ENCODE data around the gene ACADM. TPM values are rescaled to one million over a fixed set of nuclear protein-coding genes. Genes with fewer than 3 reads are reported as not detected.

The ACADM gene
- total RNA-seq, 1 experiment from 2014 or later: 48.7 TPM

DNA sequence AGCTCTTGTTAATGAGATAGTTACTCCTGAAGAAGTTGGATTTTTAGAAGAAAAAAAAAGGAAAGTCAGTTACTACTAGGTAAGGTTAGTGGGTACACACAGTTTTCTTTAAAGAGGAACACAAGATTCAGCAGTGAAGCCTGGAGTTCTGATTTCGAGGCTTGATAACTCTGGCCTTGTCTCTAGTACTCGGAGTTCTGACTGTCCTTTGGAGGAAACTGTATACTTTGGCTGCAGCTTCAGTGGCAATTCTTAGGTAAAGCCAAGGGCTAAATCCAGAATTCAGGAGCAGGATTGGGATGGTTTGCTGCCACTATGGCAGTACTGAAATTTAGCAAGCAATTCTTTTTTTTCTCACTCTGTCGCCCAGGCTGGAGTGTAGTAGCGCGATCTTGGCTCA is 9.2 kb downstream of the ACADM start:
- ChIA-PET POLR2A (no interaction called here), CTCF (no interaction called here), RAD21 (ENCODE audit: low non-redundant PET in 1 of 2, low total read pairs in 2 of 2, uncharacterized antibody in 2 of 2, unreplicated experiment in 2 of 2) (no interaction called here)
- Histone ChIP-seq H3K27ac (ENCODE audit: low read depth, low read length) (no peak overlapping the region), H4K20me1 (ENCODE audit: insufficient read depth) (no peaks in the 10 kb centered on the region), H3K79me2 (ENCODE audit: insufficient read depth, low read length) (peaks cover 14% of the 10 kb centered on the region), H3K9ac (ENCODE audit: low read length) (no peak overlapping the region), H2AFZ (ENCODE audit: low read depth, low read length, poor library complexity, severe bottlenecking) (no peak overlapping the region), H3K4me3 (replicated peaks in 1 of 2; ENCODE audit: low read depth in 1 of 2, low read length in 2 of 2) (no peak overlapping the region), H3K9me2 (ENCODE audit: insufficient read depth) (no peaks in the 10 kb centered on the region), H3K36me3 (ENCODE audit: control insufficient read depth in 1 of 2, insufficient read depth in 2 of 2, low read length in 2 of 2) (peaks cover 5 to 17% of the 10 kb centered on the region in 2 experiments; a peak in 2 of 4 replicates), H3K27me3 (ENCODE audit: insufficient read depth, low read length) (no peaks in the 10 kb centered on the region), H3K4me2 (ENCODE audit: low read length) (no peak overlapping the region), H3K9me3 (ENCODE audit: control insufficient read depth in 1 of 2, insufficient read depth in 1 of 2, low read depth in 1 of 2, low read length in 2 of 2) (no peaks in the 10 kb centered on the region), H3K4me1 (ENCODE audit: control insufficient read depth in 1 of 2, insufficient read depth in 2 of 2, low read length in 2 of 2) (no peaks in the 10 kb centered on the region)
- TF ChIP-seq, protein P1, sequence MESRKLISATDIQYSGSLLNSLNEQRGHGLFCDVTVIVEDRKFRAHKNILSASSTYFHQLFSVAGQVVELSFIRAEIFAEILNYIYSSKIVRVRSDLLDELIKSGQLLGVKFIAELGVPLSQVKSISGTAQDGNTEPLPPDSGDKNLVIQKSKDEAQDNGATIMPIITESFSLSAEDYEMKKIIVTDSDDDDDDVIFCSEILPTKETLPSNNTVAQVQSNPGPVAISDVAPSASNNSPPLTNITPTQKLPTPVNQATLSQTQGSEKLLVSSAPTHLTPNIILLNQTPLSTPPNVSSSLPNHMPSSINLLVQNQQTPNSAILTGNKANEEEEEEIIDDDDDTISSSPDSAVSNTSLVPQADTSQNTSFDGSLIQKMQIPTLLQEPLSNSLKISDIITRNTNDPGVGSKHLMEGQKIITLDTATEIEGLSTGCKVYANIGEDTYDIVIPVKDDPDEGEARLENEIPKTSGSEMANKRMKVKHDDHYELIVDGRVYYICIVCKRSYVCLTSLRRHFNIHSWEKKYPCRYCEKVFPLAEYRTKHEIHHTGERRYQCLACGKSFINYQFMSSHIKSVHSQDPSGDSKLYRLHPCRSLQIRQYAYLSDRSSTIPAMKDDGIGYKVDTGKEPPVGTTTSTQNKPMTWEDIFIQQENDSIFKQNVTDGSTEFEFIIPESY (IDR thresholded peaks at IDR 0.05; ENCODE audit: extremely low read depth, insufficient replicate concordance, low read length): no peak
- TF ChIP-seq EZH2 (IDR thresholded peaks at IDR 0.05): no peak
- no peak for TF ChIP-seq EZH2phosphoT487 (IDR thresholded peaks at IDR 0.05; ENCODE audit: borderline replicate concordance)
- TF ChIP-seq ZFX (IDR thresholded peaks at IDR 0.05): no peak
- TF ChIP-seq POLR2AphosphoS5 (IDR thresholded peaks at IDR 0.05; ENCODE audit: low read depth, low read length): no peak
- TF ChIP-seq SP1 (IDR thresholded peaks at IDR 0.05; ENCODE audit: low read depth): no peak
- TF ChIP-seq, protein P2, sequence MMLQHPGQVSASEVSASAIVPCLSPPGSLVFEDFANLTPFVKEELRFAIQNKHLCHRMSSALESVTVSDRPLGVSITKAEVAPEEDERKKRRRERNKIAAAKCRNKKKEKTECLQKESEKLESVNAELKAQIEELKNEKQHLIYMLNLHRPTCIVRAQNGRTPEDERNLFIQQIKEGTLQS (IDR thresholded peaks at IDR 0.05): no peak
- no peak for TF ChIP-seq SRF (IDR thresholded peaks at IDR 0.05; ENCODE audit: low read depth)
- no peak for TF ChIP-seq JUND (IDR thresholded peaks at IDR 0.05)
- no peak for TF ChIP-seq POLR2A (IDR thresholded peaks at IDR 0.05; ENCODE audit: borderline replicate concordance, extremely low read depth, insufficient read depth, insufficient read length)
- TF ChIP-seq CEBPB (IDR thresholded peaks at IDR 0.05; ENCODE audit: low read depth): no peak
- no peak for TF ChIP-seq FOSL1 (IDR thresholded peaks at IDR 0.05; ENCODE audit: low read depth)
- intact Hi-C loops (cut with micrococcal nuclease): no loop called here
- ATAC-seq (no peak), DNase-seq (ENCODE audit: low read depth, low spot score) (no peak)
- no TSS peak for BruUV-seq (replicated peaks)

All from HCT116 (cell line).